Stimulated activated CD8-positive, alpha-beta memory T cell treated with anti-CD3 and anti-CD28 coated beads, Interleukin-12 subunit alpha, Interleukin-12 subunit beta, amount 100 ng/mL, for 4 hours (primary cell): Measurements from ENCODE around the gene OSBPL6.

Experiments
- DNase-seq: peaks from one replicate; pipeline ENCODE4 v3.0.0-alpha.2; 2020; ENCODE audit warnings: low read depth

Gene OSBPL6

GRCh38 chr2:178359192-178359912 lies 165.0 kb downstream of the OSBPL6 start:
- no peak for DNase-seq

- DNase-seq, result no peak
These were observed 167.3 kb downstream of the OSBPL6 start for GRCh38 chr2:178361588-178361987.

- DNase-seq, result no peak
These were observed 168.9 kb downstream of the OSBPL6 start for GRCh38 chr2:178363252-178363651.

GRCh38 chr2:178365116-178365515 lies 170.8 kb downstream of the OSBPL6 start:
- DNase-seq, result no peak

GRCh38 chr2:178366412-178366811 lies 172.1 kb downstream of the OSBPL6 start:
- DNase-seq, result no peak

- DNase-seq, result no peak
These were observed 173.0 kb downstream of the OSBPL6 start for GRCh38 chr2:178367344-178367743.

- DNase-seq, result no peak
These were observed 180.6 kb downstream of the OSBPL6 start for GRCh38 chr2:178374865-178375264.

GRCh38 chr2:178377046-178377445 lies 182.7 kb downstream of the OSBPL6 start:
- no peak for DNase-seq

GRCh38 chr2:178379162-178380004 lies 185.1 kb downstream of the OSBPL6 start:
- DNase-seq, result no peak

GRCh38 chr2:178380763-178381162 lies 186.5 kb downstream of the OSBPL6 start:
- no peak for DNase-seq

- no peak for DNase-seq
These were observed 189.4 kb downstream of the OSBPL6 start for GRCh38 chr2:178383718-178384117.

GRCh38 chr2:178385595-178386148 lies 191.4 kb downstream of the OSBPL6 start:
- DNase-seq, result no peak

GRCh38 chr2:178386986-178387597 lies 192.8 kb downstream of the OSBPL6 start:
- DNase-seq, result no peak

GRCh38 chr2:178388287-178388686 lies 194.0 kb downstream of the OSBPL6 start:
- no peak for DNase-seq

GRCh38 chr2:178391701-178392100 lies 197.4 kb downstream of the OSBPL6 start:
- no peak for DNase-seq

GRCh38 chr2:178392215-178392614 lies 197.9 kb downstream of the OSBPL6 start:
- DNase-seq, result no peak

GRCh38 chr2:178394859-178395258 lies 200.5 kb downstream of the OSBPL6 start:
- no peak for DNase-seq

GRCh38 chr2:178395295-178395694 lies 201.0 kb downstream of the OSBPL6 start:
- no peak for DNase-seq

GRCh38 chr2:178395941-178396570 lies 201.7 kb downstream of the OSBPL6 start:
- no peak for DNase-seq

GRCh38 chr2:178397002-178397605 lies 202.8 kb downstream of the OSBPL6 start:
- no peak for DNase-seq

GRCh38 chr2:178401994-178402437 lies 207.7 kb downstream of the OSBPL6 start:
- DNase-seq, result no peak
